HepG2 (cell line): ENCODE results near the gene MYOM1.

Source experiments
- CHCHD3 ChIP-seq: sonication (generic); formaldehyde crosslinking; IDR thresholded peaks from 2 replicates; pipeline ENCODE4 v1.8.0; 2022; ENCODE audit warnings: mild to moderate bottlenecking, missing genetic modification reagents, moderate library complexity
- EP300 ChIP-seq, 3 experiments: sonication (generic) in 1 of 3; formaldehyde crosslinking in 1 of 3; IDR thresholded peaks; 2 replicates each; pipeline versions ENCODE4 v1.5.1 to v1.6.1; 2011 to 2020; ENCODE audit warnings: low read depth in 2 of 3, low read length in 2 of 3, borderline replicate concordance in 1 of 3, improper control_type of control experiment in 1 of 3, mild to moderate bottlenecking in 1 of 3, missing genetic modification reagents in 1 of 3, moderate library complexity in 1 of 3
- HCFC1 ChIP-seq: fragments of 150-350 bp; IDR thresholded peaks from 2 replicates; pipeline ENCODE4 v1.6.1; 2014; ENCODE audit warnings: low read depth, low read length
- KLF16 ChIP-seq, 2 experiments: sonication (generic) in 1 of 2; formaldehyde crosslinking in 1 of 2; IDR thresholded peaks; 2 replicates each; pipeline versions ENCODE4 v1.6.1 to v1.8.0; 2016 to 2023; ENCODE audit warnings: missing genetic modification reagents in 2 of 2, missing compliant biosample characterization in 1 of 2
- TF ChIP-seq, protein P1 (sequence below): sonication (generic); formaldehyde crosslinking; IDR thresholded peaks from 2 replicates; pipeline ENCODE4 v1.5.1; 2020; ENCODE audit warnings: mild to moderate bottlenecking, missing genetic modification reagents
- TF ChIP-seq, protein P2 (sequence below): IDR thresholded peaks from 2 replicates; pipeline ENCODE4 v1.6.1; 2012; ENCODE audit warnings: inconsistent platforms
- TF ChIP-seq, protein P3 (sequence below): sonication (generic); formaldehyde crosslinking; IDR thresholded peaks from 2 replicates; pipeline ENCODE4 v1.5.0; 2020; ENCODE audit warnings: mild to moderate bottlenecking, missing genetic modification reagents, moderate library complexity

DNA sequence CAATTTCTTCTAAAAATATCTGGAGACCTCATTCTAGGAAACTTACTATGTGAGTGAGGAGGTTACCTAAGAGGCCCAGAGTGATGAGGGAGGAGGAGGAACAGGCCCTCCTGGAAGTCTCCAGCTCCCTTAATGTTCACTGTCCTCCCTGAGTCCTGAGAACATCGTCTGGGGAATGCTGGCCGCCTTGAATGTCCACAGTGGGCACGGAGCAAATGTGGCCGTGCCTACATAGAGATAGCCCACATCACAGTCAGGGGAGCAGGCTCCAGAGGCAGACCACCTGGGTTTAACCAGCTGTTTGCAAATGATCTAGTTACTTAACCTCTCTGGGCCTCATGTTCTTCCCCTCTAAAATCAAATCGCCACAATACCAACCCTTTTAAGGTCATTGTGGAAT, 123.8 kb downstream of the MYOM1 start:
- TF ChIP-seq CHCHD3 (CRISPR knock-in tag) (no peak), EP300 (IDR thresholded peaks at IDR 0.05; ENCODE audit: low read depth in 2 of 2, low read length in 2 of 2) (no peak), EP300 (CRISPR knock-in tag; IDR thresholded peaks at IDR 0.05; ENCODE audit: borderline replicate concordance) (no peak), KLF16 (CRISPR knock-in tag; IDR thresholded peaks at IDR 0.05) (no peak), HCFC1 (no peak)
- TF ChIP-seq, protein P1, sequence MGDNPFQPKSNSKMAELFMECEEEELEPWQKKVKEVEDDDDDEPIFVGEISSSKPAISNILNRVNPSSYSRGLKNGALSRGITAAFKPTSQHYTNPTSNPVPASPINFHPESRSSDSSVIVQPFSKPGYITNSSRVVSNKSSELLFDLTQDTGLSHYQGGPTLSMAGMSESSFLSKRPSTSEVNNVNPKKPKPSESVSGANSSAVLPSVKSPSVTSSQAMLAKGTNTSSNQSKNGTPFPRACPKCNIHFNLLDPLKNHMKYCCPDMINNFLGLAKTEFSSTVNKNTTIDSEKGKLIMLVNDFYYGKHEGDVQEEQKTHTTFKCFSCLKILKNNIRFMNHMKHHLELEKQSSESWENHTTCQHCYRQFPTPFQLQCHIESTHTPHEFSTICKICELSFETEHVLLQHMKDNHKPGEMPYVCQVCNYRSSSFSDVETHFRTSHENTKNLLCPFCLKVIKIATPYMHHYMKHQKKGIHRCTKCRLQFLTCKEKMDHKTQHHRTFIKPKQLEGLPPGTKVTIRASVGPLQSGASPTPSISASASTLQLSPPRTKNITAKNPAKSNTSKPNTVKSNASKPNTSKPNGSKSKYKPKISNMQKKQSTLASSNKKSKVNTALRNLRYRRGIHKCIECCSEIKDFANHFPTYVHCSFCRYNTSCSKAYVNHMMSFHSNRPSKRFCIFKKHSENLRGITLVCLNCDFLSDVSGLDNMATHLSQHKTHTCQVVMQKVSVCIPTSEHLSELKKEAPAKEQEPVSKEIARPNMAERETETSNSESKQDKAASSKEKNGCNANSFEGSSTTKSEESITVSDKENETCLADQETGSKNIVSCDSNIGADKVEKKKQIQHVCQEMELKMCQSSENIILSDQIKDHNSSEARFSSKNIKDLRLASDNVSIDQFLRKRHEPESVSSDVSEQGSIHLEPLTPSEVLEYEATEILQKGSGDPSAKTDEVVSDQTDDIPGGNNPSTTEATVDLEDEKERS (CRISPR knock-in tag) = no peak
- TF ChIP-seq, protein P2, sequence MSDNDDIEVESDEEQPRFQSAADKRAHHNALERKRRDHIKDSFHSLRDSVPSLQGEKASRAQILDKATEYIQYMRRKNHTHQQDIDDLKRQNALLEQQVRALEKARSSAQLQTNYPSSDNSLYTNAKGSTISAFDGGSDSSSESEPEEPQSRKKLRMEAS = no peak
- TF ChIP-seq, protein P3, sequence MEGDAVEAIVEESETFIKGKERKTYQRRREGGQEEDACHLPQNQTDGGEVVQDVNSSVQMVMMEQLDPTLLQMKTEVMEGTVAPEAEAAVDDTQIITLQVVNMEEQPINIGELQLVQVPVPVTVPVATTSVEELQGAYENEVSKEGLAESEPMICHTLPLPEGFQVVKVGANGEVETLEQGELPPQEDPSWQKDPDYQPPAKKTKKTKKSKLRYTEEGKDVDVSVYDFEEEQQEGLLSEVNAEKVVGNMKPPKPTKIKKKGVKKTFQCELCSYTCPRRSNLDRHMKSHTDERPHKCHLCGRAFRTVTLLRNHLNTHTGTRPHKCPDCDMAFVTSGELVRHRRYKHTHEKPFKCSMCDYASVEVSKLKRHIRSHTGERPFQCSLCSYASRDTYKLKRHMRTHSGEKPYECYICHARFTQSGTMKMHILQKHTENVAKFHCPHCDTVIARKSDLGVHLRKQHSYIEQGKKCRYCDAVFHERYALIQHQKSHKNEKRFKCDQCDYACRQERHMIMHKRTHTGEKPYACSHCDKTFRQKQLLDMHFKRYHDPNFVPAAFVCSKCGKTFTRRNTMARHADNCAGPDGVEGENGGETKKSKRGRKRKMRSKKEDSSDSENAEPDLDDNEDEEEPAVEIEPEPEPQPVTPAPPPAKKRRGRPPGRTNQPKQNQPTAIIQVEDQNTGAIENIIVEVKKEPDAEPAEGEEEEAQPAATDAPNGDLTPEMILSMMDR = no peak
